Kidney (tissue), 14 donors: ENCODE results near the gene TSPAN11. TPM values are rescaled to one million over a fixed set of nuclear protein-coding genes. Genes with fewer than 3 reads are reported as not detected.

Experiments used
- DNase-seq, 5 donors: peaks; one replicate each; pipeline ENCODE4 v3.0.0-alpha.2; 2013 to 2020
- FAIRE-seq: peaks from 2 replicates; lab custom pipeline; 2012; peaks lifted over from hg19 to GRCh38; lab: Jason Lieb, UNC
- H3K27ac ChIP-seq, 2 donors: one replicate each; pipeline ENCODE4 v1.7.0; 2013; ENCODE audit warnings: low read depth in 2 of 2, low read length in 2 of 2, inconsistent platforms in 1 of 2
- H3K27me3 ChIP-seq: one replicate; pipeline ENCODE4 v1.7.1; 2013; ENCODE audit warnings: low read length, inconsistent platforms; ENCODE audit not compliant: control insufficient read depth, insufficient read depth
- H3K36me3 ChIP-seq, 3 donors: one replicate each; pipeline versions ENCODE4 v1.7.0 to v1.7.1; 2013; ENCODE audit warnings: low read length in 3 of 3, control low read depth in 1 of 3, inconsistent platforms in 1 of 3; ENCODE audit not compliant: insufficient read depth in 3 of 3, control insufficient read depth in 2 of 3
- H3K4me1 ChIP-seq, 3 donors: one replicate each; pipeline versions ENCODE4 v1.7.0 to v1.7.1; 2013; ENCODE audit warnings: low read length in 3 of 3, inconsistent platforms in 1 of 3, low read depth in 1 of 3; ENCODE audit not compliant: control insufficient read depth in 2 of 3, insufficient read depth in 2 of 3
- H3K4me3 ChIP-seq, 3 donors: one replicate each; pipeline versions ENCODE4 v1.7.0 to v1.8.1; 2013; ENCODE audit warnings: low read length in 3 of 3, control low read depth in 1 of 3, inconsistent platforms in 1 of 3
- H3K9ac ChIP-seq, 3 donors: one replicate each; pipeline versions ENCODE4 v1.7.0 to v1.7.1; 2013; ENCODE audit warnings: low read length in 3 of 3, control low read depth in 1 of 3, inconsistent platforms in 1 of 3
- H3K9me3 ChIP-seq, 3 donors: one replicate each; pipeline versions ENCODE4 v1.7.0 to v1.7.1; 2013; ENCODE audit warnings: low read length in 3 of 3, control low read depth in 1 of 3, inconsistent platforms in 1 of 3; ENCODE audit not compliant: control insufficient read depth in 2 of 3, insufficient read depth in 1 of 3
- CTCF ChIP-seq: IDR thresholded peaks from 3 replicates; pipeline ENCODE4 v1.5.1; 2012; ENCODE audit warnings: mild to moderate bottlenecking, moderate library complexity, borderline replicate concordance; ENCODE audit not compliant: insufficient read depth; ENCODE audit errors: extremely low read depth
- intact Hi-C: fragments of 100-400 bp; cut with DNase I; formaldehyde crosslinking; loops from one replicate; pipeline ENCODE4 v1.11.1; 2022
- polyA plus RNA-seq: library from polyadenylated mRNA; stranded (reverse); fragments of 350-450 nt; fragmentation: Illumina TruSeq; extraction: RNeasy Lipid Tissue Mini Kit (QIAGEN cat#74804); gene quantifications from one replicate; pipeline ENCODE4 v1.2.3, GENCODE V29; 2014; ENCODE audit warnings: low read depth, low replicate concordance; ENCODE audit not compliant: insufficient read depth
- total RNA-seq: library from RNA; stranded (reverse); fragmentation: NEBNext Ultra II Directional; extraction: Animal tissue kit (Norgen Biotek cat#: 25700); gene quantifications from one replicate; pipeline ENCODE4 v1.2.1, GENCODE V29; 2021
- donor health status: control.
- donor health status: control.
- donor health status: control.
- donor health status: control.
- donor health status: control.
- donor health status: DM: yes; HTN: yes; CAD: no.
- donor health status: Normal renal cell carcinoma (clear cell type).

Gene TSPAN11
- total and polyA plus RNA-seq, 2 donors from 2014 or later = 1.3 to 7.5 TPM

GRCh38 chr12:31015215-31015614, 88.7 kb downstream of the TSPAN11 start:
- intact Hi-C loops = no loop called here
- TF ChIP-seq CTCF = no peak
- no peak overlapping the region for H3K9ac ChIP-seq
- H3K4me3 ChIP-seq = no peak overlapping the region
- H3K27me3 ChIP-seq = no peaks in the 10 kb centered on the region
- no peak for FAIRE-seq
- no peaks in the 10 kb centered on the region for H3K4me1 ChIP-seq
- no peaks in the 10 kb centered on the region for H3K36me3 ChIP-seq
- H3K9me3 ChIP-seq = no peaks in the 10 kb centered on the region
- no peak for DNase-seq
- no peak overlapping the region for H3K27ac ChIP-seq

- Histone ChIP-seq H3K4me3 (no peak overlapping the region), H3K4me1 (no peaks in the 10 kb centered on the region), H3K9ac (no peak overlapping the region), H3K27me3 (no peaks in the 10 kb centered on the region), H3K36me3 (no peaks in the 10 kb centered on the region), H3K27ac (no peak overlapping the region), H3K9me3 (no peaks in the 10 kb centered on the region)
- DNase-seq = peak in 4 of 5 donors; percentile 22 to 48 (median 28)
- TF ChIP-seq CTCF = no peak
- intact Hi-C loops = no loop called here
- no peak for FAIRE-seq
Observed at GRCh38 chr12:31016057-31016456, 89.5 kb downstream of the TSPAN11 start.

GRCh38 chr12:31017535-31017934, 91.0 kb downstream of the TSPAN11 start:
- intact Hi-C loops = no loop called here
- TF ChIP-seq CTCF = no peak

GRCh38 chr12:31018106-31018789, 91.7 kb downstream of the TSPAN11 start:
- no peaks in the 10 kb centered on the region for H3K27me3 ChIP-seq
- no peaks in the 10 kb centered on the region for H3K9me3 ChIP-seq
- intact Hi-C loops = no loop called here
- H3K4me3 ChIP-seq = no peak overlapping the region
- H3K9ac ChIP-seq = no peak overlapping the region
- TF ChIP-seq CTCF = no peak
- H3K36me3 ChIP-seq = no peaks in the 10 kb centered on the region
- H3K27ac ChIP-seq = no peak overlapping the region
- no peak for FAIRE-seq
- no peaks in the 10 kb centered on the region for H3K4me1 ChIP-seq
- peak in 1 of 5 donors; percentile 11 for DNase-seq

More at GRCh38 chr12:31017535-31017934, 91.0 kb downstream of the TSPAN11 start:
- H3K9me3 ChIP-seq = no peaks in the 10 kb centered on the region
- H3K4me3 ChIP-seq = no peak overlapping the region
- no peaks in the 10 kb centered on the region for H3K36me3 ChIP-seq
- H3K27ac ChIP-seq = no peak overlapping the region
- H3K27me3 ChIP-seq = no peaks in the 10 kb centered on the region
- DNase-seq (peak in 1 of 5 donors; percentile 9), FAIRE-seq (no peak)
- no peaks in the 10 kb centered on the region for H3K4me1 ChIP-seq
- H3K9ac ChIP-seq = no peak overlapping the region
